NCI-H2107 treated with DMSO at 0.1 percent for 48 hours (cell line): Measurements from ENCODE around the gene RIGI.
"Not testable (repeated sequence)": the region's sequence is repeated elsewhere in the genome, so short reads cannot be mapped to it uniquely, and the experiment has no call there.

Experiments
- DNase-seq: peaks from one replicate; lab custom pipeline; 2025; ENCODE audit not compliant: unreplicated experiment; lab: John Stamatoyannopoulos, UW

The RIGI gene

GRCh38 chr9:32533336-32533735 lies 7.3 kb upstream of the RIGI start:
- DNase-seq = no peak

- DNase-seq = no peak
These were observed 682 bp upstream of the RIGI start for GRCh38 chr9:32526707-32527048.

GRCh38 chr9:32525709-32526030 lies 326 bp downstream of the RIGI start:
- peak; percentile 66 for DNase-seq

GRCh38 chr9:32524892-32525708 lies 896 bp downstream of the RIGI start:
- DNase-seq = peak; percentile 53

GRCh38 chr9:32524558-32524891 lies 1.5 kb downstream of the RIGI start:
- not testable (repeated sequence) for DNase-seq

GRCh38 chr9:32523910-32524309 lies 2.1 kb downstream of the RIGI start:
- no peak for DNase-seq

GRCh38 chr9:32518276-32518675 lies 7.7 kb downstream of the RIGI start:
- DNase-seq = no peak

- DNase-seq = no peak
These were observed 9.8 kb downstream of the RIGI start for GRCh38 chr9:32516241-32516640.

- no peak for DNase-seq
These were observed 17.3 kb downstream of the RIGI start for GRCh38 chr9:32508728-32509127.

- DNase-seq = no peak
These were observed 23.0 kb downstream of the RIGI start for GRCh38 chr9:32503008-32503407.

GRCh38 chr9:32502464-32502863 lies 23.5 kb downstream of the RIGI start:
- no peak for DNase-seq

- DNase-seq = no peak
These were observed 24.1 kb downstream of the RIGI start for GRCh38 chr9:32501868-32502267.

- no peak for DNase-seq
These were observed 25.2 kb downstream of the RIGI start for GRCh38 chr9:32500768-32501167.

GRCh38 chr9:32497921-32498320 lies 28.1 kb downstream of the RIGI start:
- no peak for DNase-seq

- DNase-seq = no peak
These were observed 35.4 kb downstream of the RIGI start for GRCh38 chr9:32490601-32491000.

GRCh38 chr9:32487981-32488380 lies 38.0 kb downstream of the RIGI start:
- DNase-seq = no peak

GRCh38 chr9:32486839-32487562 lies 39.0 kb downstream of the RIGI start:
- DNase-seq = no peak

GRCh38 chr9:32483343-32483742 lies 42.7 kb downstream of the RIGI start:
- no peak for DNase-seq
